Superior temporal gyrus (tissue), 1 donor: ENCODE measurements around the gene AFAP1L1.
"Not testable (repeated sequence)": the region's sequence is repeated elsewhere in the genome, so short reads cannot be mapped to it uniquely, and the experiment has no call there.

Experiments
- DNase-seq: peaks from one replicate; pipeline ENCODE4 v3.0.0-alpha.2; 2016; ENCODE audit errors: extremely low spot score

Gene AFAP1L1

DNA sequence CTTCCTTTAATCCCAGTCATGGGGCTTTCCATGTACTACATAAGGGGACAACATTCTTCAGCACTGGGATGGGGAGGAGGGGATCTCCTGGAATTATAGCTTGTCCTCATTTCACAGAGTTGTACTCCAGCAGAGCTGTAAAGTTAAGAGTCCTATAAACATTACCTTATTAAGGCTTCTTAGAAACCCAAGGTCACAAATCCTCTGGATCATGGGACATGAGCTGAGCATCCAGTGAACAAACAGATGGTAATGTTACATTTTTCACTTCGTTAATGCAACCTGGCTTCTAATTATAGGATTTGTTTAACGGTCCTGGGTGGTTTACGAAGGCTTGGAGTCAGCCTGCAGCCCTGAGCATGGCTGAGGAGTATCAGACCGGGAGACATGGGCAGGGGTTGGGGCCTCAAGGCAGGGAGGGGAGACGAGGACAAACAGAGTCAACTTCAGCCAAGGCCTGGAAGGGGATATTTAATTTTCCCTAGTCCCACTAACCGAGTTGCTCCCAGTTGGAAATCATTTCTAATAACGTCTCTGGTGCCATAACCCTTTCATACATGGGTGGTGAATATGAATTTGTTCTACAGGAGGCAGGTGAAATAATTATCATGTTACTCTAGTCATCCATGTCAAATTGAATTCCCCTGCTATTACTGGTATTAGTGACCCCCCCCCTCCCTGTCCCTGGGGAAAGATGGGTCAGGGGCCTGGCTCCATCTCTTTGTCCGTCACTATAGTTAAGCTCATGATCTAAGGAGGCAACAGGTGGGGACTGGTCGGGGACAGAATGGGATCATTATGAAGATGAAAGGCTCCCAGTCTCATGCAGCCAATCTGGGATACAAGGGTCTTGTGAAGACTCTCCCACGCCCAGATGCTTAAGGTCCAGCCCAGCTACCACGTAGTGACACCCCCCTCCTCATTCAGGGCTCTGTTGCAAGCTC lies 118.2 kb downstream of the AFAP1L1 start:
- no peak for DNase-seq

DNA sequence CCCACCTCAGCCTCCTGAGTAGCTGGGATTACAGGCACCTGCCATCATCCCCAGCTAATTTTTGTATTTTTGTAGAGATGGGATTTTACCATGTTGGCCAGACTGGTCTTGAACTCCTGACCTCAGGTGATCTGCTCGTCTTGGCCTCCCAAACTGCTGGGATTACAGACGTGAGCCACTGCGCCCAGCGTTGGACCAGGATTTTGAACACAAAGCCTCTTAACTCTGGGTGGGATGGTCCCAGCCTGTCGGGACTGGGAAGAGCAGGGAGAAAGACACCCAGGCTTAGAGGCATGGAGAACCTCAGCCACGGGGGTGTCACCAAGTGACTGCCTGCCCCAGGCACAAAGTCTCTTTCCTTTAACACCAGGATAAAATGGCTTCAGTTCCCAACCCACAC lies 119.4 kb downstream of the AFAP1L1 start:
- DNase-seq, result not testable (repeated sequence)
